ENCODE measurements around the gene FNDC3A.

GRCh38 chr13:49125964-49126524, 150.3 kb downstream of the FNDC3A start:
- TF ChIP-seq USF1 (IDR thresholded peaks at IDR 0.05; ENCODE audit: borderline replicate concordance, low read depth) (no peak), CTCF (IDR thresholded peaks at IDR 0.05) (no peak), RCOR1 (IDR thresholded peaks at IDR 0.05; ENCODE audit: low read length) (no peak), EZH2phosphoT487 (IDR thresholded peaks at IDR 0.05; ENCODE audit: borderline replicate concordance, low read depth) (no peak), YY1 (IDR thresholded peaks at IDR 0.05; ENCODE audit: low read depth) (no peak), MXI1 (IDR thresholded peaks at IDR 0.05; ENCODE audit: low read depth, low read length) (no peak), MAX (IDR thresholded peaks at IDR 0.05; ENCODE audit: low read depth) (no peak), POLR2AphosphoS5 (IDR thresholded peaks at IDR 0.05; ENCODE audit: low read depth, low read length) (no peak), GABPA (IDR thresholded peaks at IDR 0.05; ENCODE audit: low read depth) (no peak), TCF12 (IDR thresholded peaks at IDR 0.05) (no peak), IRF3 (IDR thresholded peaks at IDR 0.05; ENCODE audit: low read depth, low read length) (no peak), FOXJ3 (CRISPR knock-in tag; IDR thresholded peaks at IDR 0.05) (no peak), RFX5 (IDR thresholded peaks at IDR 0.05; ENCODE audit: low read length) (no peak)

Measured in SK-N-SH (cell line).